Adrenal gland (tissue), 5 donors: ENCODE measurements around the gene ZNF341.

Source experiments
- CTCF ChIP-seq, 6 experiments: fragments of 450-650 bp in 4 of 6; fragments of 200-600 bp in 2 of 6; sonication (generic) in 1 of 6; IDR thresholded peaks; 1 replicate in 5 of 6; 2 replicates in 1 of 6; pipeline versions ENCODE4 v1.5.1 to v1.8.0; 2016 to 2021; ENCODE audit warnings: antibody characterized with exemption in 6 of 6, mild to moderate bottlenecking in 2 of 6, moderate library complexity in 1 of 6
- POLR2A ChIP-seq, 2 donors: fragments of 450-650 bp; IDR thresholded peaks; one replicate each; pipeline ENCODE4 v1.6.1; 2017; ENCODE audit warnings: antibody characterized with exemption in 2 of 2, mild to moderate bottlenecking in 2 of 2, moderate library complexity in 1 of 2
- donor health status: DM: no; HTN: no; CAD: no.

DNA sequence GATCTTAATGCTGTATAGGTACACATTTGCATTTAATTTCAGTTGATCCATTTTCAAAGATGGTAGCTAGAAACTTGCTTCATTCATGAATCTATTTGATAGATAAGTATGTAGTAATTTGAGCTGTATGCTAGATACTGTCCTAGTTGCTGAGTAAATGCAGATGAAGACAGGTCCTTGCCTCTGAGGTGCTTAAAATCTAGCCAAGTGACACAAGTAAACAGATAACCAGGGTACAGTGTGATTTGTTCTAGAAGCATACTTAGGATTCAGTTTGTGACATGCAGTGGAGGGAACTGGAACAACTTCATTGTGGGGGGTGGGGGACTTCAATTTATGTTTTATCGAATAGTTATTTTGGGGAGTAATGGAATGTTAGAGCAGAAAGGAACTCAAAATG, 88.6 kb downstream of the ZNF341 start:
- TF ChIP-seq POLR2A (IDR thresholded peaks at IDR 0.05) (no peak), CTCF (IDR thresholded peaks at IDR 0.05) (no peak)
